ENCODE results near the gene FAM169A.
A peak's percentile ranks its signal among the peaks of the same experiment; 100 is the strongest.
"Not testable (repeated sequence)": the region's sequence is repeated elsewhere in the genome, so short reads cannot be mapped to it uniquely, and the experiment has no call there.

The FAM169A gene

DNA sequence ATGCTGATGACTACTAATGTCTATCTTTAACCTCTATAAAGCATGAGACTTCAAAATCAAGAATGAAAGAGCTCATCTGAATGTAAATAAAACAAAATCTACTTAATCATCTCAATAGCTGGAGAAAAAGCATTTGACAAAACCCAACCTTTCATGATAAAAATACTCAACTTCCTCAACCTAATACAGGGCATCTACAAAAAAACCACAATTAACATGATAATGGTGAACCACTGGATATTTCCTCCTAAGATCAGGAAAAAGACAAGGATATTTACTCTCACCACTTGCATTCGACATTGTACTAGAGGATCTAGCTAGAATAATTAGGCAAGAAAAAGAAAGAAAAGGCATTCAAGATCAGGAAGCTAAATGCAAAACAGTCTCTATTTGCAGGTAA lies 49.3 kb downstream of the FAM169A start:
- no peak for DNase-seq (ENCODE audit: low read depth)
- H3K4me3 ChIP-seq (ENCODE audit: low read length): no peak overlapping the region
- TF ChIP-seq, protein P1, sequence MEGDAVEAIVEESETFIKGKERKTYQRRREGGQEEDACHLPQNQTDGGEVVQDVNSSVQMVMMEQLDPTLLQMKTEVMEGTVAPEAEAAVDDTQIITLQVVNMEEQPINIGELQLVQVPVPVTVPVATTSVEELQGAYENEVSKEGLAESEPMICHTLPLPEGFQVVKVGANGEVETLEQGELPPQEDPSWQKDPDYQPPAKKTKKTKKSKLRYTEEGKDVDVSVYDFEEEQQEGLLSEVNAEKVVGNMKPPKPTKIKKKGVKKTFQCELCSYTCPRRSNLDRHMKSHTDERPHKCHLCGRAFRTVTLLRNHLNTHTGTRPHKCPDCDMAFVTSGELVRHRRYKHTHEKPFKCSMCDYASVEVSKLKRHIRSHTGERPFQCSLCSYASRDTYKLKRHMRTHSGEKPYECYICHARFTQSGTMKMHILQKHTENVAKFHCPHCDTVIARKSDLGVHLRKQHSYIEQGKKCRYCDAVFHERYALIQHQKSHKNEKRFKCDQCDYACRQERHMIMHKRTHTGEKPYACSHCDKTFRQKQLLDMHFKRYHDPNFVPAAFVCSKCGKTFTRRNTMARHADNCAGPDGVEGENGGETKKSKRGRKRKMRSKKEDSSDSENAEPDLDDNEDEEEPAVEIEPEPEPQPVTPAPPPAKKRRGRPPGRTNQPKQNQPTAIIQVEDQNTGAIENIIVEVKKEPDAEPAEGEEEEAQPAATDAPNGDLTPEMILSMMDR (conservative IDR thresholded peaks at IDR 0.05; ENCODE audit: low read depth, low read length): no peak

DNA sequence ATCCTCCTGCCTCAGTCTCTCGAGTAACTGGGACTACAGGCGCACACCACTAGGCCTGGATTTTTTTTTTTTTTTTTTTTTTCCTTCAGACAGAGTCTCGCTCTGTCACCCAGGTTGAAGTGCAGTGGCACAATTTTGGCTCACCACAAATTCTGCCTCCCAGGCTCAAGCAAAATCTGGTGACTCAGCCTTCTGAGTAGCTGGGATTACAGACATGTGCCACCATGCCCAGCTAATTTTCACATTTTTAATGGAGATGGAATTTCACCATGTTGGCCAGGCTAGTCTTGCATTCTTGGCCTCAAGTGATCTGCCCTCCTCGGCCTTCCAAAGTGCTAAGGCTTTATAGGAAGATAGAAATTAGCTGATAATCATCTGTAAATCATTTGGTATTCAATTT lies 55.3 kb downstream of the FAM169A start:
- TF ChIP-seq, protein P1 (conservative IDR thresholded peaks at IDR 0.05; ENCODE audit: low read depth, low read length): no peak
- no peak overlapping the region for H3K4me3 ChIP-seq (ENCODE audit: low read length)
- peak; percentile 24 for DNase-seq (ENCODE audit: low read depth)

DNA sequence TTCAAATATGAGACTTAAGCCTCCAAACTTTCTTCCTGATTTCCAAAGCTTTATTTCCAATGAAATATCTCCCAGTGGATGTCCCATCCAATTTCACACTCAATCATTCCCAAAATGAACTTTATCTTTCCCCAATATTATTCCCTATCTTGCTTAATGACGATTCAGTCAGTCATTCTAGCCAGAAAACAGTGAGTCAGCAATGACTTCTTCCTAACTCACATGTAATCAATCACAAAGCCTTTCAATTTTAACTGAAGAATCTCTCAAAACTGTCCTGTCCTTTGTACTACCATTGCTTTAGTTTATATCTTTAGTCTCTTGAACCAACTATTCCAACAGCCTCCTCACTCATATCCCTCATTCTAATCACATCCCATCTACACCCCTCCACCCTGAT lies 64.2 kb downstream of the FAM169A start:
- TF ChIP-seq, protein P1 (conservative IDR thresholded peaks at IDR 0.05; ENCODE audit: low read depth, low read length): no peak
- no peak for DNase-seq (ENCODE audit: low read depth)

DNA sequence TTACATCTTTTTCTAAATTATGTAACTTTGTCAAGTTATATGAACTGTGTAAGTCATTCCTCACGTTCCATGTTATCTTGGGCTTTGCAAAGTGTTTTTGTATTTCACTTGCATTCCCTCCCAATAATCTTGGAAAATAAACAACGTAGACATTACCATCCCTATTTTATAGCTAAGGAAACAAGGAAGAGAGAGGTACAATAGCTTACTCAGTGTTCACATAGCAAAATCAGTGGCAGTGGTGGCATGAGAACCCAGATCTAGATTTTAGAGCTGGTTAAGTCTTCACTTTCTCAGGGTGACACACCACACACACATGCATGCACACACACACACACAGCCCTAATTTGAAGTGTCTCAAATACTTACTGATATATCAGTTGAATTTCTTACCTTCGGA lies 65.0 kb downstream of the FAM169A start:
- DNase-seq (ENCODE audit: low read depth): no peak
- no peak overlapping the region for H3K4me3 ChIP-seq (ENCODE audit: low read length)
- TF ChIP-seq, protein P1 (conservative IDR thresholded peaks at IDR 0.05; ENCODE audit: low read depth, low read length): no peak

More for the DNA sequence above, 64.2 kb downstream of the FAM169A start:
- H3K4me3 ChIP-seq (ENCODE audit: low read length): no peak overlapping the region

DNA sequence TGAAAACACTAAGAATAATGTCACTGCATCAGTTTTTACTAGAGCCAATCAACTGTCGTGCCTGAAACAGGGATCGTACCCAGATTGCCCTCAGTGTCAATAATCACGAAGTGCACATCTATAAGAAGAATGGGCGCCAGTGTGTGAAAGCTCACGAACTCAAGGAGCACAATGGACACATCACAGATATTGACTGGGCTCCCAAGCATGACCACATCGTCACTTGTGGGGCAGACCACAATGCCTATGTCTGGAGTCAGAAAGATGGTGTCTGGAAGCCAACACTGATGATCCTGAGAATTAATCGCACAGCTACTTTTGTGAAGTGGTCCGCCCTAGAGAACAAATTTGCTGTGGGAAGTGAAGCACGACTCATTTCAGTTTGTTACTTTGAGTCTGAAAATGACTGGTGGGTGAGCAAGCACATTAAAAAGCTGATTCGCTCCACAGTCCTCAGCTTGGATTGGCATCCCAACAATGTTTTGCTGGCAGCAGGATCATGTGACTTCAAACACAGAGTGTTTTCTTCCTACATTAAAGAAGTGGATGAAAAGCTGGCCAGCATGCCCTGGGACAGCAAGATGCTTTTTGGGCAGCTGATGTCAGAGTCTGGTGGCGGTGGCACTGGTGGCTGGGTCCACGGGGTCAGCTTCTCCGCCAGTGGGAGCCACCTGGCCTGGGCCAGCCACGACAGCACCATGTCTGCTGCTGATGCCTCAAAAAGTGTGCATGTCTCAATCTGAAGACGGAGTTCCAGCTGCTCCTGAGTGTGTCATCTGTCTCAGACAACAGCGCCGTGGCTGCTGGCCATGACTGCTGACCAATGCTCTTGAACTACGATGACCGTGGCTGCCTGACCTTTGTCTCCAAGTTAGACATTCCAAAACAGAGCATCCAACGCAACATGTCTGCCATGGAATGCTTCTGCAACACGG lies 66.9 kb downstream of the FAM169A start:
- no peak overlapping the region for H3K4me3 ChIP-seq (ENCODE audit: low read length)
- DNase-seq (ENCODE audit: low read depth): peak; percentile 2
- TF ChIP-seq, protein P1 (conservative IDR thresholded peaks at IDR 0.05; ENCODE audit: low read depth, low read length): no peak

DNA sequence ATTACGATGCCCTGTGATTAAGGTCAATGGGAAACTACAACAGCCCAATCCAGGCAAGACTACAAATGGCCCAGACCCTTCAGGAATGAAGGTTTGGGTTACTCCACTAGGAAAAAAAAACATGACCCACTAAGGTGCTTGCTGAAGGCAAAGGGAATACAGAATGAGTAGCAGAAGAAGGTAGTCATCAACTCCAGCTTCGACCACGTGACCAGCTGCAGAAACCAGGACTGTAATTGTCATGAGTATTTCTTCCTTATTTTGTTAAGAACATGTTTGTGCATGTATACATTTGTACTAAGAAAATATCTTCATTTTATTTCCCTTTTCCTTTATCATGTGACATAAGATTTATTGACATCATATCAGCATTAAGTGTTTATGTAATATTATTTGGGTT lies 74.5 kb downstream of the FAM169A start:
- DNase-seq (ENCODE audit: low read depth); H3K4me3 ChIP-seq (ENCODE audit: low read length): not testable (repeated sequence)

DNA sequence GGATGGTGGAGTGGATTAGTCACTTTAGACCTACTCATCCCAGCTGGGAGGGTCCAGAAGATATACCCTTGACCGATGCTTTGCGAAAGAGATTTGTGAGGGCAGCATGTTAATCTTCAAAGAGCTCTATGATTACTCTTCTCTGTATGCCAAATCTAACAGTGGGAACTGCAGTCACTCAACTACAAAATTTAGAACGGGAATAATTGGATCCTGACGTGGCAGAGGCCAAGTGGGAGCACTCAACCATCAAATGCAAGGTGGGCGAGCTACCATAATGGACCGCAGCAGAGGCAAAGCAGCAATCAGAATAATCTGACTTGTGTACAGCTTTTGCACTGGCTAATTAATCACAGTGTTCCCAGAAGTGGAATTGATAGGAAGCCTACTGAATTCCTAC lies 78.8 kb downstream of the FAM169A start:
- TF ChIP-seq, protein P1 (conservative IDR thresholded peaks at IDR 0.05; ENCODE audit: low read depth, low read length): no peak
- DNase-seq (ENCODE audit: low read depth): no peak

More for the DNA sequence above, 78.8 kb downstream of the FAM169A start:
- no peak overlapping the region for H3K4me3 ChIP-seq (ENCODE audit: low read length)
